ENCODE data around the gene NT5C1B.

Gene NT5C1B

DNA sequence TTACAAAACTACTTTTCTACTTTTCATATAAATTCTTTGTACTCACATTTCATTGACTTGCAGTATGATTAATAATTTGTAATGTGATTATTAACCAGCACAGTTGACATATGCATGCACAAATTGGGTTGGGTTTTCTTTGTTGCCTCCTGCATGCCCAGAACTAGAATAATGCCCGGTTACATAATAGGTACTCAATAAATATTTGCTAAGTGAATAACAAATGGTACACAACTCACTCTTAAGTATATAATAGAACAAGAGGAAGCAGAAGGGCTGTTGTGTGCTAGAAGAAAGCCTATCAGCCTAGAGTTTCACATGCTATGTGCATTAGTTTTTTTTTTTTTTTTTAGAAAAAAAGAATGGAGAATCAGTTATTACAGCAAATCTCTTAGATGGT lies 38.2 kb downstream of the NT5C1B start:
- DNase-seq (ENCODE audit: low spot score): no peak

GRCh38 chr2:18550433-18550832 lies 38.9 kb downstream of the NT5C1B start:
- no peak for DNase-seq (ENCODE audit: low spot score)

DNA sequence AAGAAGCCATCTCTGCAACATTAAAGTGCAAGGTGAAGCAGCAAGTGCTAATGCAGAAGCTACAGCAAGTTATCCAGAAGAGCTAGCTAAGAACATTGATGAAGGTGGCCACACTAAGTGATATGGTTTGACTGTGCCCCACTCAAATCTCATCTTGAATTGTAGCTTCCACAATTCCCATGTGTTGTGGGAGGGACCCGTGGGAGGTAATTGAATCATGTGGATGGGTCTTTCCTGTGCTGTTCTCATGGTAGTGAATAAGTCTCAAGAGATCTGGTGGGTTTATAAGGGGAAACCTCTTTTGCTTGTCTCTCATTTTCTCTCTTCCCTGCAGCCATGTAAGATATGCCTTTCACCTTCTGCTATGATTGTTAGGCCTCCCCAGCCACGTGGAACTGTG lies 40.3 kb downstream of the NT5C1B start:
- no peak for DNase-seq (ENCODE audit: low spot score)

- DNase-seq (ENCODE audit: low spot score): no peak
Observed at GRCh38 chr2:18548621-18549020, 40.7 kb downstream of the NT5C1B start.

GRCh38 chr2:18546567-18546966 lies 42.8 kb downstream of the NT5C1B start:
- no peak for DNase-seq (ENCODE audit: low spot score)

- DNase-seq (ENCODE audit: low spot score): peak; percentile 29
Observed at GRCh38 chr2:18545384-18545783, 44.0 kb downstream of the NT5C1B start.

DNA sequence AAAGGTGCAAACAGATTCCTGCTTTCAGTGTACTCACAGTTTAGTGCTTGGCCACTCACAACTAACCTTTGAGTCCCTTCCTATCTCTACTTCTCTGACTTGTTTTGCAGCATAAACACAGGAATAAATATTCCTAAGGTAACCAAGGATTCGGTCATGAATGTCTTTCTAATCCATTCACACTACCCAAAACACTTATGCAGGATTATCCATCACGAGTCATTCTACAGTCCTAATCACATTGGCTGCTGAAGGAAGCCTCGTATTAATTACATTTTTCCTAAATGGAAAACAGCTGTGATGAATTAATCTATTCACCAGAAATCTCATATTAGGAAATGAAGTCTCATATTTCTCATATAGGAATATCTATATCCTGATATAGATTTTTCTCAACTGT lies 45.2 kb downstream of the NT5C1B start:
- DNase-seq (ENCODE audit: low spot score): no peak

DNA sequence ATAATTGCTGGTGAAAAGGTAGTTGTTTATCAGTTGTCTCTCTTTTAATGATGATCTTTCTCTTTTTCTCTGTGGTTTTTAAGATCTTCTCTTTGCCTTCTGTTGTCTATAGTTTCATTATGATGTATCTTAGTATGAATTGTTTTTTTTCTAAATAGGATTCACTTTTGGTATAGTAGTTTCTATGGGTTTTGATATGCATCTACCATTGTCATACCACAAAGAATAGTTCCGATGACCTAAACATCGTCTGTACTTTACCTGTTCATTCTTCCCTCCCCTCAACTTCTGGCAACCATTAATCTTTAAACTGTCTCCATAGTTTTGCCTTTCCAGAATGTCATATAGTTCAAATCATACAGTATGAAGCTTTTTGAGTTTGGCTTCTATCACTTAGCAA lies 48.5 kb downstream of the NT5C1B start:
- DNase-seq (ENCODE audit: low spot score): no peak

DNA sequence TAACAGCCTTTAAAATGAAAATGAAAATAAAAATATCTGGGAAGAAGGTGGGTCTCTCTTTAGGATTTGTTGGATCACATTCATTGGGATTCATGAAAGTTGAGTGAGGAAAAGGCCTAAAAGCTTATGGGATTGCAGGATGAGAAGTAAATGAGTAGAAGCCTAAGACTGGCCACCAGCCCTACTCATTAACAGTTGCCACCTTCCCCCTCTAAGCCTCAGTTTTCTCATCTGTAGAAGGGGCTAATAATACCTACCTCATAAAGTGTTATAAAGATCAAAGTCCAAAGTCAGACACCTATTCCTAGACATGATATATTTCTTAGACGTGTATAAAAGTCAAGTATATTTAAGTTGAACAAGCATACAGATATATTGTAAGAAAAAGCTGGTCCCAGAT lies 52.7 kb downstream of the NT5C1B start:
- no peak for DNase-seq (ENCODE audit: low spot score)

DNA sequence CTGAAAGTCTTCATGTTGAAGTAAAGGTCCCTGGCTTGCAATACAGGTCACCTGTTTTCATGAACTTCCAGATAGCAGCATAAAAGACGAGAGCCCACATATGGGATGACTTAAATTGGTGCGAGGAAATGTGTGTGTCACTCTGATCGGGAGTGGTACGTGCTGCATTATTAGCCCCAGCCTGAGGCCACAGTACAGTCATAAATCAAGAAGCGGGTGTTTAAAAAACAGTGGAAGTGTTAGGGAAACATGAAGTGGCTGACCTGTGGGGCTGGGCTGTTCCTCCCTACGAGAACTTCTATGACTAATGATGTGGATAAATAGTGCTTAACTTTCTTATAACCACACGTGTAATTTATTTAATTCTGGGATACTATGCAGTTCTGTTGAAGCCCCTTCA lies 53.3 kb downstream of the NT5C1B start:
- DNase-seq (ENCODE audit: low spot score): peak; percentile 28

DNA sequence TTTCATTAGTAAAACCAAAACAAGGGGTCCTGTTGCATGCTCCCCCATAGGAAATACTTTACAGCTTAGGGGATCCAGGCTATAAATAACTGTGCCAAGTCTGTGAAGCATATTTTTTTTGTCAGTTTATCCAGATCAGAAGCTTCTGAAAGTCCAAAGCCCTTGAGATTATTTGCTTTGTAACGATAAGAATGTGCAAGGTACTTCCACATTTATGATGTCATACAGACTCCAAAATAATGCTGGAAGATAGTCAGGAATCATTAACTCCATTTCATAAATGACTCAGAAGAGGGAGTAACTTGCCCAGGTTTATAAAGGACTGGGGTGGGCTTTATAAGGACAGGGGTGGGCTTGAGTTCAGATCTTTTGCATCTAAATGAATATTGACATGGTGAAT lies 58.2 kb downstream of the NT5C1B start:
- no peak for DNase-seq (ENCODE audit: low spot score)

DNA sequence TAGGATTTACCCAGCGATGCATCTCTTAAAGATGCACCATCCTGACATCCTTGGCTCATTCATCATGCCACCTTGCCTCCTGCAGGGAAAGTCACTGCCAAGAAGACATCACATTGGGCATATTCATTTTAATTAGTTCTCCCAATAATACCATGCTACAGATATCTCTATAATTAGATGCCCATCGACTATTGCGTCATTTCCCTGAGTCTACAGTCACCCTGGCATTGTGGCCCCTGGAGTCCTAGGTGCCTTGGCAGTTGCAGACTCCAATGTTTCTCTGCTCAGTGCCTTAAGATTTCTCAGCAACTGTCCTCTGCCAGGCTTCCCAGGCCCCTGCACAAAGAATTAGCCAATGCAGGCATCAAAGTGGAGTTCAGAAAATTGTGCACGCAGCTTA lies 61.5 kb downstream of the NT5C1B start:
- DNase-seq (ENCODE audit: low spot score): no peak

GRCh38 chr2:18527326-18527725 lies 62.0 kb downstream of the NT5C1B start:
- no peak for DNase-seq (ENCODE audit: low spot score)

DNA sequence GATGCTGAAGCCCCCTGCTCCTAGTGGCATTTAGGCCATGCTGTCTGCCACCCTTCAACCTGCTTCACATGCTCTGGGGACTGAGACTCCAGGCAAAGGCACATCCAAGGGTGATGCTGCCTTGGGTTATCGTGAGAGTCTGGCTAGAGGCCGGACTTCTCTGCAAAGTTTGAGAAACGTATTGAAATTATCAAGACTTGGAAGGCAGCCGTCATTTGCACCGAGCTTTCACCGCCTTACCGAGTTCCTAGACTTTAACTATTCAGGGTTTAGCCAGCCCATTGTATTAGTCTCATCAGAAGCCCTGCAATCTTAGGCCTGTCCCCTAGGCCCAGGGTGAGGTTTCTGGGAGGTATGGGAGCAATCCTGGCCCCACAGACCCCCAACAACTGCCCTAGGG lies 62.9 kb downstream of the NT5C1B start:
- no peak for DNase-seq (ENCODE audit: low spot score)

DNA sequence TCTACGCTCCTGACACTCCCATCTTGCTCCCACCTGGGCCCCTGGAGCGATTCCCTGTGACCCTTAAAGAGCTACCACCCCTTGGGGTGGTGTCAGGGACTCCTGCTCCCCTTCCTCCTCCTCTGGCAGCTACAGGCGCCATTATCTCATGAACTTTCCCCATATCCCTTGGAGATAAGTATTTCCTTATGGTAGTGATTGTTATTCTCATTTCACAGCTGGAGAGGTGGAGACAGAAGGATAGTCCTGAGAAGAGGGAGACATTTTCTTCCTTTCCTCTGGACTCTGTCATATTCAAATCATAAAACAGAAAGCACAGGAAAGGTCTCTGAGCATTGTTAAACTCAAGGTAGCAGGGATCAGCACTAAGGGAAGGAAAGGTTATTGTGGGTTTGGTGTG lies 63.5 kb downstream of the NT5C1B start:
- DNase-seq (ENCODE audit: low spot score): no peak

- no peak for DNase-seq (ENCODE audit: low spot score)
Observed at GRCh38 chr2:18525236-18525635, 64.1 kb downstream of the NT5C1B start.

GRCh38 chr2:18522484-18523146 lies 66.8 kb downstream of the NT5C1B start:
- peak; percentile 31 for DNase-seq (ENCODE audit: low spot score)

GRCh38 chr2:18520451-18521425 lies 68.6 kb downstream of the NT5C1B start:
- peak; percentile 90 for DNase-seq (ENCODE audit: low spot score)

- DNase-seq (ENCODE audit: low spot score): no peak
Observed at GRCh38 chr2:18519914-18520450, 69.4 kb downstream of the NT5C1B start.

GRCh38 chr2:18518116-18519111 lies 71.0 kb downstream of the NT5C1B start:
- DNase-seq (ENCODE audit: low spot score): peak; percentile 66

DNA sequence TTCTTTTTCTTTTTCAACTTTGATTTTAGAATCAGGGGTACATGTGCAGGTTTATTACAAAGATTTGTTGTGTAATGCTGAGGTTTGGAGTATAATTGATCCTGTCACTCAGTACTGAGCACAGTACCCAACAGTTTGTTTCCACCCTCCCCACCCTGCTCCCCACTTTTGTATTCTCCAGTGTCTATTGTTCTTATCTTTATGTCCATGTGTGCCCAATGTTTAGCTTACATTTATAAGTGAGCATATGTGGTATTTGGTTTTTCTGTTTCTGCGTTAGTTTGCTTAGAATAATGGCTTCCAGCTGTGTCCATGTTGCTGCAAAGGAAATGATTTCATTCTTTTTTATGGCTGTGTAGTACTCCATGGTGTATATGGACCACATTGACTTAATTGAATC lies 72.0 kb downstream of the NT5C1B start:
- DNase-seq (ENCODE audit: low spot score): no peak

DNA sequence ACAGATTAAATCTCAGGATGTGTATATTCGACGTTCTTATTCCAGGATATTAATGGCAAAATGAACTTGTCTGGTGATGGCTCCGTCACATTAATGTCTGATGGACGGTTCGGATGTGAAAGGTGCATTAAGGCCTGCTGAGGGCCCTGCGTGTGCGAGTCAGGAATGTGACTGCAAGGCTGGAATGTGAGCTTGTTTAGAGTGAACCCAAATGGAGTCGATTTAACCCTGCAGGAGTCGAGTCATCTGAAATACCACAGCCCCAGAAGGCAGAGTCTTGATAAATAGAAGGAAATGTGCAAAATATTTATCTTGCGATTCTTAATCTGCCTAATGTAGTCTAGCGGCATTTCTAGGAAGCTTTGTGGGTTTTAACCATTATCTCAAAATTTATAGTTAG lies 73.3 kb downstream of the NT5C1B start:
- no peak for DNase-seq (ENCODE audit: low spot score)
